Amniotic stem cell (primary cell): Measurements from ENCODE around the gene CYBA.
A peak's percentile ranks its signal among the peaks of the same experiment; 100 is the strongest.

ENCODE experiments used
- DNase-seq: peaks from one replicate; lab custom pipeline; 2025; lab: John Stamatoyannopoulos, UW

Gene CYBA

GRCh38 chr16:88662843-88663606, 12.2 kb upstream of the CYBA start, which contains the start of gene MVD:
MVD (minus strand) TSS chr16:88663091; CDS start chr16:88663080, 11 bp downstream.
- DNase-seq = peak; percentile 94

DNA sequence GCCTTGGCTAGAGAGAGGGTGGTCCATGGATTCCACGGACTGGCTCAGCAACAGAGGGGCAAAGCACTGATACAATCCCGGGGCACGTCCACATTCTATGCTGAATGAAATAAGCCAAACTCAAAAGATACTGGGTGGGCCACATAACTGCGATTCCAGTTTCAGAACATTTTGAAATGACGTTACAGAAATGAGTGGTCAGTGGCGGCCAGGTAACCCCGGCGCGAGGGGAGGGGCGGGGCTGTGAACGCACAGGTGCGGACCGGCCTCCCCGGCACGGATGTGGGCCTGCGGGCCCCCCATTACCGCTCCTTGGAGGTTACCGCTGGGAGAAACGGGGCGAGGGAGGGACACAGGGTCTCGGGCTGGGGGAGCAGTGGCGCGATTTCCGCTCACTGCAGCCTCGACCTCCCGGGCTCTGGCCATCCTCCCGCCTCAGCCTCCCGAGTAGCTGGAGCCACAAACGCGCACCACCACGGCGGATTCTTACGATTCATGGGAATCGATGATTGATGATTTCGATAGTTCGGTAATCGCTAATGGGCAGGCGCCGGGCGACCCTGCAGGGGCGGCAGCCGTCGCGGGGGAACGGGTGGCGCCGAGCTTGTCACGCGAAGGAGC, 11.5 kb upstream of the CYBA start:
- DNase-seq = no peak

GRCh38 chr16:88661468-88661867, 10.6 kb upstream of the CYBA start:
- DNase-seq = no peak

DNA sequence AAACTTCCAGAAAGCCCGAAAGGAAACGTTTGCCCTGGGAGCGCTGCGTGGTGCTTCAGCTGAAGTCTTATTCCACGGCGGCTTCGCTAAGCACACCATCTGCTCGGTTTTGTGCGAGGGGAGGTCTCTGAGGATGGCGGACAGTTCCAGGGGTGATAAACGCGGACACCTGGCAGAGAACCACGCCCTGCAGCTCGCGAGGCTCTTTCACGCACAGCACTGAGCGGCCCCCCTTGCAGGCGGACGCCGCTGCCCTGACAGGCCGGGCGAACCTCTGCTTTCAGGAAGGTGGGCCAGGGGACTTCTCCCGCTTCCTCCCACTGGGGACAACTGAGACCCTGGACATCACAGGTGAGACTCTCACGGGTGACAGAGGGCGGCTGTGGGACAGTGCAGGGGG, 8.3 kb upstream of the CYBA start:
- DNase-seq = no peak

- no peak for DNase-seq
Observed at GRCh38 chr16:88658714-88659113, 7.9 kb upstream of the CYBA start.

DNA sequence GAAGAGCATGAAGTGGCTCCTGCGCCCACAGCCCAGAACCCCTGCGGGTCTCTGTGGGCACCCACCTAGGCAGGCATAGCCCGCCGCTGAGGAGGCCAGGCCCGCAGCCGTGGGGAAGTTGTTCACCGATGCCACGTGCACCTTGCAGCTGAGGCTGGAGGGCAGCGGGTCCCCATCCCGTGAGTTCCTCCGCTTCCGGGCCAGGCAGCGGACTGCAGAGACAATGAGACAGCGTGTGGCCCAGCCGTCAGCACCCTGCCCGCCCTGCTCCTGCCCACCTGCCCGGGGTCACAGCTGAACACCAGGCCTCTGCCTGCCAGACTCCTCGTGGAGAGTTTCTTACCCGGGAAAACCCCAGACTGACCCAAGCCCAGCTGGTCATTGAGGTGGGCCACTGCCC, 6.5 kb upstream of the CYBA start:
- no peak for DNase-seq

DNA sequence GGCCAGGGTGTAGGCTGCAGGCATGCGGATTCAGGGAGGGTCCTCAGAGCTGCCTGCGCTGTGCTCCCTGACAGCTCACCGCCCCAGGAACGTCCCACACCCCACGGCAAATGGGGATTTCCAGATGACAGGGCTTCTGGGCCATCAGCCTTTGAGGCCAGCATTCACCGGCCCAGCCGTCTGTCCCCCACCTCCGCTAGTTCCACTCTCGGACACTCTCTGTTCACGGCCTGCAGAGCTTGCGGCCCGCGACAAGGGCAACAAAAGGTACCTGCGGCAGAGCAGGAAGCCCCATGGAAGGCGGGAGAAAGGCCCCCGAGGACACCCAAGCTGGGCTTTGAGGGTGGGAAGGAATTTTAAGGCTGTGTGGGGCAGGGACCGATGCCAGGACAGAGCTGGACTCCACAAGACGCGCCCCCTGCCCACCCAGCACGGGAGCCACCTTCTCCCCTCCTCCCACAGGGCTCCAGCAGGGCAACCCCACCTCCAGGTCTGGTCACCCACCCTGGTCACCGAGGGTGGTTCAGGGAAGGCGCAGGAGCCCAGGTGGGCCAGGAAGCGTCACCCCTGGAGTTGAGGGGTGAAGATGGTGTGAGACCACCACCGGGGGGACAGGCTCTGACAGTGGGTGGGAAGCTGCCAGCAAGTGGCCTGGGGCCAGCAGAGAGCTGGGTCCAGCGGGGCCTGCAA, 5.6 kb upstream of the CYBA start:
- no peak for DNase-seq

GRCh38 chr16:88655733-88656281, 5.0 kb upstream of the CYBA start:
- DNase-seq = no peak

GRCh38 chr16:88655053-88655732, 4.3 kb upstream of the CYBA start:
- DNase-seq = no peak

GRCh38 chr16:88654363-88655052, 3.7 kb upstream of the CYBA start:
- DNase-seq = no peak

GRCh38 chr16:88653596-88654362, 2.9 kb upstream of the CYBA start:
- no peak for DNase-seq

DNA sequence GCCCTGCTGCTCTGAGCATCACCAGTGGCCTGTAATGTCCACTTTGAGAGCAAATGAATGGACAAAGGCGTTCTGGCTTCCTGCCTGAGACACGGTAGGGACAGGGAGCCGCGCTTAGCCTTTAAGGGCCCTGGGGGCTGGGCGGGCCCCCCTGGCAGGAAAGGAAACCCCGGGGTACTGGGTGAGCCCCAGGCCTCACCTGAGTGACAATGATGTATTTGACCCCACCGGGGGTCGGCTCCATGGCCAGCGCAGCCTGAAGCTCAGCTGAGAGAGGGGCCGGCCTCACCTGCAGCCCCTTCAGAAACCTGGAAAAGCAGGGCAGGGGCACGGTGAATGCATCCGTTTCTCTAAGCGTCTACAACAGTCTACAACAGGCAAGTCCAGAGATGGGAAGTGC, 2.2 kb upstream of the CYBA start:
- DNase-seq = no peak

DNA sequence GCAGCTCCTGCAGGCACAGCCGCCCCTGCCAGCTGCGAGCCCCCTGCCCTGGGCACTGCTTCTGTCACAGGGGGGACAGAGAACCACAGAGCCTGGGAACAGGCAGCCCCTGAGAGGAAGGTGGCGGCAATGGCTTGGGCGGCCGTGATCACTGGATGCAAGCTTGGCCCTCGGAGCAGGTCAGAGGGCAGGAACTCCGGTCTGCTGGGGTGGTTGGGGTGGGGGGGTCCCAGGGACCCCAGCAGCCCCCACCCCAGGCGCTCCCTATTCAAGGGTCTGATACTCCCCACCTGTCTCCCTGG, 1.9 kb upstream of the CYBA start:
- no peak for DNase-seq

DNA sequence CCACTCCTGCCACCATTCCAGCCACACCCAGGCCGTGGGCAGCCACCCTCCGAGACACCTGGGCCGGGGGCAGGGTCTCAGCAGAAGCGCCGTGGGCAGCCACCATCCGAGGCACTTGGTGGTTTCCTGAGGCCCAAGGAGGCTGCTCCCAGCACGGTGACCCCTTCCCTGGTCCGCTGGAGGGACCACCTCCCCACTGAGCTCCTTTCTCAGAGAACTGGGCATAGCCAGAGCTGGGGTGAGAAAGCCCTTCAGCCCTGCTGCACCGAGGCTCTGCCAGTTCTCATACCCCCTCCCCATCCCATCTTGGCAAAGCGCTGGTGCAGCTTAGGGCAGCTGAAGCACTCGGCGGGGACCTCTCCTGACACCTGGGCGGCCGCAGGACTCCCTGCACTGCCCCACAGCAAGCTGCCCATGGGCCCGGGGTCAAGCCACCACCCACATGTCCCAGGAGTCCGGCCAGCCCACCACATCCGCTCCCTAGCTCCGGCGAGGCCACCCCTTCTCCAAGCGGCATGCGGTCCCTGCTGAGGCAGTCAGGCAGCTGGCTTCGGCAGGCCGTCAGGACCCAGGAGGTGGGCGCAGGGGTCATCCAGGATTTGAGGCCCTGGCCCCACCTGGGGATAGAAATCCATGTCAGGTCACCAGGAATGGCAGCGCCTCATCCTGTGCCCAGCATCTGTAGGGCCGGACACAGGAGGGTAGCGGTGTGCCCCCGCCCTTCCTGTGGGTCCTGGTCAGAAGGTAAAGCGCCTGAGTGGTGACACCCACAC, 1.3 kb upstream of the CYBA start:
- no peak for DNase-seq

DNA sequence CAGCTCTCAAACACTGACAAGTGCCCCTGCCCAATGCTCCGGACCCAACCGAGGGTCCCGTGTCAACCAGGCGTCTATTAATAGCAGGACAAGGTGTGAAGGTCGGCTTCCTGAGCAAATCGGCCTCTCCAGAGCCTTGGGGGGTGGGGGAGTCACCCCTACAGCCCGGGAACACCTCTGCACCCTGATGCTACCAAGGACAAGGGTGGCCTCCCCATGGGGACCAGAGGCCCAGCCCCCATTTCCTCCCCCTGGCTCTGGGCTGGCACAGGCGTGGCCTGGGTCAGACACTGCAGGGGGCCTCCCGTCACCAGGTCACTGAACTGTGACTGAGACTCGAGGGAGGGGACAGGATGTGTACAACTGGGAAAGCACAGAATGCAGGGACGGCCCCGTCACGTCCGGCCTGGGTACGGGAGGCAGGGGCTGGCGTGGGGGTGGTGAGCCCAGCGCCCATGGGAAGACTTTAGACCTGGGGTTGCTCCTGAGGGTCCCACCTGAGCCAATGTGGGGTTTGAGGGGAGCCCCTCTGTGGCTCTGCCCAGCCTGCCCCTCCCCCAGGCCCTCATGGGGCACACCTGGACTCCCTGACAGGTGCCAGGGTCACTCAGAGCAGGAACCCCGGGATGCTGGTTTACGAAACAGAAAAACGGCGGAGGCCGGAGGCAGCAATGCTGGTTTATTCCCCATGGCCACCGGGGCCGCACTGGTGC, 579 bp upstream of the CYBA start:
- DNase-seq = no peak

- no peak for DNase-seq
Observed at GRCh38 chr16:88649924-88650748, 717 bp downstream of the CYBA start.

DNA sequence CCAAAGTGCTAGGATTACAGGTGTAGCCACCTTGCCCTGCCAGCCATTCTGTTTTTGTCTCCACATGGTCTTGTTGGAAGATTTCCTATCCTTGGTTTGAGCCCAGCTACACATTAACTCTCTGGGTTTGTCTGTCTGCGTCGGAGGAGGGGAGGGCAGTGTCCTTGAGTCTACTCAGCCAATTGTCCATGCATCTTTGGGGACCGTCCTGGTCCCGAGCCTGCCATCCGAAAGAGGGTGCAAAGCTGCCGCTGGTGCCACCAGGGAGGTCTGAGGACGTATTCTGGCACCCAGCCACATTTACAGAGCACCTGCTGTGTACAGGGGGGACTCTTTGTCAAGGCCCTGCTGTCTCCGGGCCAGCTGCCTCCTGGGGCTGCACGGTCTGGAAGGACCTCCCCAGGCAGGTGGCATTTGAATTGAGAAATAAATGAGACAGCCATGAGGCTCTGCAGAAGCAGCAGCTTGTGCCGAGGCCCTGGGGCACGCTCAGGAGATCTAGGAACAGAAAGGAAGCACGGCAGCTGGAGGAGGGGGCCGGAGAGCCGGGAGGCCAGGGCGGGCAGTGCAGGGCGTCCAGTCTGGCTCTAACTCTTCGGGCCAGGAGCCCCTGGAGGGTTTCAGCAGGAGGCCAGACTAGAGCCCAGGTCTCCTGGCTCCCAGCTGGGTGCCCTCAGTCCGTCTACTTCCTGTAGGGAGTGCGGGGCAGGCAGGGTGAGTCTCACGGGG, 1.5 kb downstream of the CYBA start:
- no peak for DNase-seq
